ENCODE results near the gene SURF2.
A peak's percentile ranks its signal among the peaks of the same experiment; 100 is the strongest.
"Not testable (repeated sequence)": the region's sequence is repeated elsewhere in the genome, so short reads cannot be mapped to it uniquely, and the experiment has no call there.

Gene SURF2

DNA sequence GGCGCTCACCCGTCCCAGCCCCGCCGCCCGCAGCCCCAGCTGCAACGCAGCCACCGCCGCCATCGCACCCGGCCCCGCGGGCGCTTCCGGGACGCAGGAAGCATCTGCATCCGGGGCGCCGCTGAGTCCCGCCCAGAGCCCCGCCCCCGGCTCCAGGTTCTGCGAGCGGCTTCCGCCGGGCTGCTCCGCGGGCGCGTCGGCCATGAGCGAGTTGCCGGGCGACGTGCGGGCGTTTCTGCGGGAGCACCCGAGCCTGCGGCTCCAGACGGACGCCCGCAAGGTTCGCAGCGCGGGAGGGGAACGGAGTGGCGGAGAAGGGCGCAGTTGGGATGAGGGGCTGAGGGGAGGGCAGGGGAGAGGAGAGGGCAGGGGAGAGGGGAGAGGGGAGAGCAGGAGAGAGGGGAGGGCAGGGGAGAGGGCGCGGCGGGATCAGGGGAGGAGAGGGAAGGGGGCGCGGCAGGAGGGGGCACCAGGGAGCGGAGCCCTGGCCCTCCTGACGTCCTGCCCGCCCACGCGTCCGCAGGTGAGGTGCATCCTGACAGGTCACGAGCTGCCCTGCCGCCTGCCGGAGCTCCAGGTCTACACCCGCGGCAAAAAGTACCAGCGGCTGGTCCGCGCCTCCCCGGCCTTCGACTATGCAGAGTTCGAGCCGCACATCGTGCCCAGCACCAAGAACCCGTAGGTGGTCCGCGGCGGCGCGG lies at the start of gene SURF2, which contains the start of gene SURF1:
SURF2 (plus strand) TSS at position 160 of the 701 bp plus-strand sequence; CDS start at position 203, 43 bp downstream.
SURF1 (minus strand) TSS at position 97 of the 701 bp plus-strand sequence; CDS start at position 63, 34 bp downstream.
- peak; percentile 89 for DNase-seq

GRCh38 chr9:133307301-133307700 lies 49.0 kb upstream of the SURF2 start:
- DNase-seq, result no peak

- no peak for DNase-seq
These were observed 46.7 kb upstream of the SURF2 start for GRCh38 chr9:133309608-133310007.

DNA sequence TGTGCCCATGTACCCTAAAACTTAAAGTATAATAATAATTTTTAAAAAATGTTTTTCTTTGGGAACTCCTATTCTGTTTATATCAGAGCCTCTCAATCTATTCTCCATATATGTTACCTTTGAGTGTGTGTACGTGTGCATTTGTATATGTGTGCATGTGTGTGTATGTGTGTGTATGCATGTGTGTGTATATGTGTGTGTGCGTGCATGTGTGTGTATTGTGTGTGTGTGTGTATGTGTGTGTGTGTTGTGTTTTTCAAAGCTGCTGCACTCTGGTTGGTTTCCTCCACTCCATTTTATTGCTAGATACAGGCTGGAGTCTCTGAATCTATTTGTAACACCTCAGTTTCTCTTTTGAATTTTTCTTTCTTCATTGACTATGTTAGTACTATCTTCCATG lies 40.4 kb upstream of the SURF2 start:
- DNase-seq, result no peak

DNA sequence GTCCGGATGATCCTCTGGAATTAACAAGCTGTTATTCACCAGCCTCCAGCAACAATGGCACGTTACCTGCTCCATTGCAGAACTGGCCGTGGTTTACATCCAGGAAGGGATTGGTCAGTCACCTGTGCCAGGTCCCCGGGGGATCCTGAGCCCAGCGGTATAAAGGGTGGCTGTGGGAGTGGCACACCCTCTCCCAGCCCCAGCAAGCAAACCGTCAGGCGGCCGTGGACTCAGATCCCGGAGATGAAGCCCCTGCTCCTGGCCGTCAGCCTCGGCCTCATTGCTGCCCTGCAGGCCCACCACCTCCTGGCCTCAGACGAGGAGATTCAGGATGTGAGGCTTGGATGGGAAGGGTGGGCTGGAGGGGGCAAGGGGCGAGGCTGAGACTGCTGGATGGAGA lies 38.8 kb upstream of the SURF2 start:
- not testable (repeated sequence) for DNase-seq

- DNase-seq, result no peak
These were observed 35.9 kb upstream of the SURF2 start for GRCh38 chr9:133320421-133320881.

- DNase-seq, result no peak
These were observed 34.9 kb upstream of the SURF2 start for GRCh38 chr9:133321411-133321935.

- no peak for DNase-seq
These were observed 33.6 kb upstream of the SURF2 start for GRCh38 chr9:133322701-133323100.

GRCh38 chr9:133323211-133323610 lies 33.1 kb upstream of the SURF2 start:
- no peak for DNase-seq

DNA sequence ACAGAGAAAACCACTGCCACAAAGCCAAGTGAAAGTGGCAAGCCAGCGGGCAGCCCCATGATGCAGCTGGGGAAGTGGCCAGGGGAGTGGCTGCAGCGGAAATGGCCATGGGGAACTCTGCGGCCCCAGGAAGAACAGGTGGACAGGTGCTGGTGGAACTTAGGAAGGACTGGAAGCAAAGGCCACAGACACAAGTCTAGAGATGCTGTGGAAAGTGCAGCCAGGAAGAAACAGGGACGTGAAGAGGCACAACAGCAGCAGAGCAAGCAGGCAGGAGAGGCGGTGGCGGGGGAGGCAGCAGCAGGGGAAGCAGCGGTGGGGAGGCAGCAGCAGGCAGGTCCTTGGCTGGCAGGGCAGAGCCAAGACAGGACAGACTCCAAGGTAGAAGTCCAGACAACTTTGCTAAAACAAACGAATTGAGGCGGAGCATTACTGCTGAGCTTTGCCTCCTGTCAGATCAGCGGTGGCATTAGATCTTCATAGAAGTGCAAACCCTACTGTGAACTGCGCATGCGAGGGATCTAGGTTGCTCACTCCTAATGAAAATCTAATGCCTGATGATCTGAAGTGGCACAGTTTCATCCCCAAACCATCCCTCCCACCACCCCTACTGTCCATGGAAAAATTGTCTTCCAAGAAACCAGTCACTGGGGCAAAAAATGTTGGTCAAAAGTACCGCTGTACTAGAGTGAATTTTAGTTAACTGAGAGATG lies 32.2 kb upstream of the SURF2 start:
- DNase-seq, result no peak

GRCh38 chr9:133327021-133327420 lies 29.3 kb upstream of the SURF2 start:
- not testable (repeated sequence) for DNase-seq

GRCh38 chr9:133327834-133328484 lies 28.4 kb upstream of the SURF2 start:
- no peak for DNase-seq

GRCh38 chr9:133329306-133330156 lies 26.8 kb upstream of the SURF2 start:
- not testable (repeated sequence) for DNase-seq

DNA sequence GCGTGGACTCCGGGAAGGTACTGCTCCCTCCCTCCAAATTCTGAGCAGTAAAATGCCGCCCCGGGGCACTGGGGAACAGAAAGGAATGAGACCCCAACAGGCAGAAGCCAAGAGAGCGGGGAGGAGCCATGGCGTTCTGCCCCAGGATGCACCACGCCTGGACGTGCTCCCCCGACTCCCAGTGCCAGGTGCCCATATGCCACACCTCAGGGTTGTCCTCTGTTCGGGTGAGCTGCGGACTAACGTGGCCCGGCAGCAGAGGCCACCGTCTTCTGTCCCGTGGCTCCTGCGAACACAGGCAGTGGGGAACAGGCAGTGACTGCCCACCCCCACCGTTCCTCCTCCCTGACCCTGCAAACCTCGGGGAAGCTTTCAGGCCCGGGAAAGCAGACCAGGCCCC lies 25.1 kb upstream of the SURF2 start:
- no peak for DNase-seq

GRCh38 chr9:133331641-133332380 lies 24.5 kb upstream of the SURF2 start:
- no peak for DNase-seq

DNA sequence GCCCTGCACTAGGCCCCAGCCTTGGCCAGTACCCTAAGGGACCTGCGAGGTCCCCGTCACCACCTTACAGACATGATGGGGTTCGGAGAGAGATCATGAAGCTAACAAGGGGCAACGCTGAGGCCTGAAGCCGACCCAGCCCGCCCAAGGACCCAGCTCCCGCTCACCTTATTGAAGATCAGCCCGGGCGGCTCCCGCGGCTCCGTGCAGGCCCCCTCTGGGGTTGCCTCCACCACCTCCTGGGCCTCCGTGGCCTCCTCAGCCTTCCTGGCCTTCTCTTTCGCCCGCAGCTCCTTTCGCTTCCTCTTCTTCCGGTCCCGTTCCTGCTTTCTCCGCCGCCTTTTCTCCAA lies 24.0 kb upstream of the SURF2 start:
- DNase-seq, result no peak

GRCh38 chr9:133333011-133333410 lies 23.3 kb upstream of the SURF2 start:
- DNase-seq, result no peak

DNA sequence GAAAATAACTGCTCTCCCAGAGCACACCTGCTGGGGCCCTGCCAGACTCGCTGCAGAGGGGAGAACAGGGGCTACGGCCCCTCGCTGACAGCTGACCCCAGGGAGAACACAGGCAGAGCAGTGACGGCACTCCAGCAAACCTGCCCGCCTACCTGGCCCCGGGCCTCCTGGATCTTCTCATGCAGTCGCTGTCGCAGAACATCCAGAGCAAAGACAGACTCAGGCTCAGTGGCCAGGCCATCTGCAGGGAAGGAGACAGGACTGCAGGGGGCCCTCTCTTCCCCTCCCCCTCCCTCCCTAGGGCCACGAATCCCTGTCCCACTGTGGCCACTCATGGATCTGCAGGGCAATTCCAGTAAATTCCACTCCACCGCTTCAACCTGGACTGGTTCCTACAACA lies 22.8 kb upstream of the SURF2 start:
- DNase-seq, result no peak

DNA sequence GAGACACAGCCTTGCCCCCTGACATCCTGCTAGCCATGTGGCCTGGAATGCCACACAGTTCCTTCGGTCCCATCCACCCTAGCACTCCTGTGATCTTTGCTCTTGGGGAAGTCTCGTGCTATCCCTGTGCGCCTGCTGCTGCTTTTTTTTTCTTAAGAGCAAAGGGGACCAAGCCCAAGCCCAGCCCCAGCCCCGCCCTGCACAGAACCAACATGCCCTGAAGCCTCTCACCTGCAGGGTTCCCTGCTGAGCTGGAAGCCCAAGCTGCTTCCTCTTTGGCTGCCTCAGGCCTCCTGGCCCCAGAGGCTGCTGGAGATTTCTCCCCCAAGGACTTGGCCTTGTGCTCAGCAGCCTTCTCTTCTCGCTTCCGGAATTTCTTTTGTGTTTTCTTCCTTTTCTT lies 22.2 kb upstream of the SURF2 start:
- DNase-seq, result no peak

DNA sequence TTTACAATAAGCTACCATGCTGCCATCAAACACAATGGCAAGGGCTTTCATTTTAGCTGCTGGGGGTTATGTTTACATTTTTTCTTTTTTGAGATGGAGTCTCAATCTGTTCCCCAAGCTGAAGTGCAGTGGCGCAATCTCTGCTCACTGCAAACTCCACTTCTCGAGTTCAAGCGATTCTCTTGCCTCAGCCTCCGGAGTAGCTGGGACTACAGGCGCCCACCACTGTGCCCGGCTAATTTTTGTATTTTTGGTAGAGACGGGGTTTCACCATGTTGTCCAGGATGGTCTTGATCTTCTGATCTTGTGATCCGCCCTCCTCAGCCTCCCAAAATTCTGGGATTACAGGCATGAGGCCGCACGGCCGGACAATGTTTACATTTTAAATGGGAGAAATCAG lies 21.5 kb upstream of the SURF2 start:
- not testable (repeated sequence) for DNase-seq

DNA sequence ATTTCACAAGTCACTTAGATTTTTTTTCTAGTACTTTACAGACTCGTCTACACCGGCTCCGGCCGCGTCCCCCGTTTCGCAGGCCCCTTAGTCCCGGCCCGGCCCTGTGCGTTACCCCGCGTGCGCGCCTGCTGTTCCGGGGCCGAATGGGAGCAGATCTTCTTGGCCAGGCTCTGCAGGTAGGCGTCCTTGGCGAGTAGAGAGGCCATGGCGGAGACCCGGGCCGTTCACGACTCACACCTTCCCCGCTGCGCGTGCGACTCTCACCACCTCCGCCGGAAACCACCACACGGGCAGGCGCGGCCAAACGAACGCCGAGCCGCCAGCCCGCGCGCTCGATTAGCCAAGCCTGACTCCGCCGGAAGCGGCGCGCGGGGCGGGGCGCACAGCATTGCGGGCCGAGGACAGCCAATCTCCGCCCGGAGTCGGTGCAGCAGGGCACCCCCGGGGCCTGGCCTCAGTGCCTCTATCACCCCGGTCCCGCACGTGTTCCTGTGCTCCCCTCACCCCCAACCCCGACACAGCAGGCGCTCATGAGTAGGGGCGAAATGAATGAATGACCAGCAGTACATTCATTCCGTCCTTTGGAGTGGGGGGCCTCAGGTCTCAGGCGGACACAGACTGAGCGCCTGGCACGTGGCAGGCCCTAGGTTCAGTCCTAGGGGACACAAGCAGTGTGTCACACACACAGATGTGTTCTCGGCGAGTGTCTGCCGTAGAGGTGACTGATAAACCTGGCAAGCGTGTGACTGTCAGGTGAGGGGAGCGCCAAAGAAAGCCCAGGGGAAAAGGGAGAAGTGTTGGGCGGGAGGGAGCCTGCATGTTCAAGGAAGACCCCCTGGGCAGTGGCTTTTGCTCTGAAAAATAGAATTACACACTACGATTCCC lies 20.2 kb upstream of the SURF2 start, which contains the start of gene SURF6:
SURF6 (minus strand) TSS at position 265 of the 888 bp plus-strand sequence; CDS start at position 209, 56 bp downstream.
- peak; percentile 94 for DNase-seq
